Measurements from ENCODE around the gene SF3A1. TPM values are rescaled to one million over a fixed set of nuclear protein-coding genes. Genes with fewer than 3 reads are reported as not detected.

Gene SF3A1
- total and polyA plus RNA-seq, 2 experiments from 2014 or later: 45.8 to 84.6 TPM

DNA sequence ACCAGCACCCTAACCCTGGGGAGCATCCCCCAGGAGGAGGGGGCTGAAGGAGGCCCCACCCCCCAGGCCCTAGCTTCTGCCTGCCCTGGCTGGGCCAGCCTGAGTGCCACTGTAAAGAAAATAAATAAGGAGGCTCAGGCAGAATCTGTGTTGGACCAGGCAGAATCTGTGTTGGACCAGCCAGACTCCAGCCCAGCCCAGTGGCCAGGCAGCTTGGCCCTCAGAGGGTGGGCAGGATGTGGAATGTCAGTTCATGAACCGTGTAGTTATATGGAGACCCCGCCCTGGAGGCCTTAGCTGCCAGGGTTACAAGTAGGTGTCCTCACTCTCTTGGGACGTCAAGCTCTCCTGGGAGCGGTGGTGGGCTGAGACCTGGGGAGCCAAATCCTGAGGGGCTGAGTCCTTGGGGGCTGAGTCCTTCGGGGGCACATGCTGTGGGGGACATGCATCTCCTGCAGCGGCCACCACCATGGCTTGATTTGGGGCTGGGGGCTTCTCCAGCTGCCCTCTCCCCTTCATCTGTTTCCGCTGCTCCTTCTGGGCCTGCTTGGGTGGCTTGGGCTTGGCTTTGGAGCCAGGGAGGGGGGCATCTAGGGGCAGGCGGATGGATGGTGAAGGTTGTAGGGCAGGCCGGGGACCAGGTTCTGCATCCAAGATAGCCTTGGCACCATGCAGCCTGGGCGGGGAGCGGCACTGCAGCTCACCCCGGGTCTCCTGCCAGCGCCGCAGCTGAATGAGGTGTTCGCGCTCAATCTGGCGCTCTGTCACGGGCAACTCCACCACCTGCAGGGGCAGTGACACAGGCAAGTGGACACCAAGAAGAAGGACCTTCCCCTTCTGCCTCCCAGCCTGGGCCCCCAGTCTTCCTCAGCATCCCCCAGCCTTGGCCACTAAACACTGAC lies 64.4 kb downstream of the SF3A1 start:
- 94% methylated on average over 18 of the region's 18 CpGs for WGBS (ENCODE audit: low lambda C conversion rate, missing lambda C conversion rate)
- Histone ChIP-seq H3K9me2 (replicated peaks; ENCODE audit: insufficient read depth) (no peaks in the 10 kb centered on the region), H4K20me1 (ENCODE audit: insufficient read depth, poor library complexity, severe bottlenecking) (no peaks in the 10 kb centered on the region), H3K36me3 (replicated peaks; ENCODE audit: insufficient read depth, low read depth) (no peaks in the 10 kb centered on the region), H3K27me3 (no peaks in the 10 kb centered on the region), H3K4me2 (no peak overlapping the region), H3K4me3 (no peak overlapping the region), H3K4me1 (ENCODE audit: insufficient read depth) (peaks cover 10% of the 10 kb centered on the region), H2AFZ (no peak overlapping the region), H3K79me2 (no peaks in the 10 kb centered on the region), H3K9me3 (ENCODE audit: low read depth) (no peaks in the 10 kb centered on the region), H3K27ac (no peak overlapping the region)
- TF ChIP-seq CTCF (IDR thresholded peaks at IDR 0.05; ENCODE audit: poor library complexity): no peak
- no peak for TF ChIP-seq EZH2 (IDR thresholded peaks at IDR 0.05; ENCODE audit: borderline replicate concordance)
- no peak for TF ChIP-seq EZH2phosphoT487 (IDR thresholded peaks at IDR 0.05; ENCODE audit: low read depth, severe bottlenecking, unreplicated experiment)
- no peak for DNase-seq (ENCODE audit: low spot score)

GRCh38 chr22:30291058-30291892 lies 65.4 kb downstream of the SF3A1 start:
- Histone ChIP-seq H4K20me1 (ENCODE audit: insufficient read depth, poor library complexity, severe bottlenecking) (no peaks in the 10 kb centered on the region), H3K27me3 (no peaks in the 10 kb centered on the region), H3K4me1 (ENCODE audit: insufficient read depth) (peaks cover 10% of the 10 kb centered on the region), H3K9me3 (ENCODE audit: low read depth) (no peaks in the 10 kb centered on the region), H3K27ac (peak overlapping the region; percentile 79), H2AFZ (no peak overlapping the region), H3K36me3 (replicated peaks; ENCODE audit: insufficient read depth, low read depth) (no peaks in the 10 kb centered on the region), H3K4me2 (peak overlapping the region; percentile 97), H3K9me2 (replicated peaks; ENCODE audit: insufficient read depth) (no peaks in the 10 kb centered on the region), H3K79me2 (no peaks in the 10 kb centered on the region), H3K4me3 (no peak overlapping the region)
- WGBS (ENCODE audit: low lambda C conversion rate, missing lambda C conversion rate): 85% methylated on average over 13 of the region's 13 CpGs
- peak; percentile 79 for DNase-seq (ENCODE audit: low spot score)
- TF ChIP-seq EZH2phosphoT487 (IDR thresholded peaks at IDR 0.05; ENCODE audit: low read depth, severe bottlenecking, unreplicated experiment) (no peak), CTCF (IDR thresholded peaks at IDR 0.05; ENCODE audit: poor library complexity) (no peak), EZH2 (IDR thresholded peaks at IDR 0.05; ENCODE audit: borderline replicate concordance) (no peak)

DNA sequence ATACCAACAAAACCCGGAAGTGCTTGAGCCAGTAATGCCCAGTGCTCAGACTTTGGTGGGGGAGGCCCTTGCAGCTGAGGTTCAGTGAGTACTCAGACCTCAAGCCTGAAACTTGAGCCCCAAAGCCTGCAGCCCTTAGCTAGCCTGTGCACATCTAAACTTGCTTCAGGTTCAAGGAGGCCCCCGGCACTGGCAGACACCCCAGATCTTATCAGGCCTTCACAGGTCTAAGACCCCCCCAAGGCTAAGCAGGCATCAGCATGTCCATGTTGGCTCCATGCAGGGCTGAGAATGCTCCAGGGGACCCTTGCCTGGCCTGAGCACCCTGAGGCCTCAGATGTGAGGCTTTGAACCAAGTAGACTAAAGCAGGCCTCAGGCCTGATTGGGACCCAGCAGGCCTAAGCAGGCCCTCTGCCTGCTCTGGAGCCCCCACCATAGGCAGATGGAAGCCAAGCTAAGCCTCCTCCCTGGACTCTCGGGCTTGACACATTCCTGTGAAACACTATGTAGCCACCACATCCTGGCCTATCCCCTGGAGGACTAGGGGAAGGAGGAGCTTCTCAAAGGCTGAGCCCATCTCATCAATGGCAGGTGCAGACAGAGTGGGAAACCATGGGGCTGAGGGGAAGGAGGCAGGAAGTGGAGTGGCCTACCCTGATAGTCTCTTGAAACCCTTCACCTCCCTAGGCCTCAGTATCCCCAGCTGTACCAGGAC lies 66.2 kb downstream of the SF3A1 start:
- H3K79me2 ChIP-seq: no peaks in the 10 kb centered on the region
- no peaks in the 10 kb centered on the region for H3K9me3 ChIP-seq (ENCODE audit: low read depth)
- H3K4me1 ChIP-seq (ENCODE audit: insufficient read depth): peaks cover 10% of the 10 kb centered on the region
- no peaks in the 10 kb centered on the region for H3K9me2 ChIP-seq (replicated peaks; ENCODE audit: insufficient read depth)
- H3K4me2 ChIP-seq: peak overlapping the region; percentile 97
- no peak overlapping the region for H3K4me3 ChIP-seq
- H2AFZ ChIP-seq: no peak overlapping the region
- WGBS (ENCODE audit: low lambda C conversion rate, missing lambda C conversion rate): 65% methylated on average over 3 of the region's 3 CpGs
- no peak for DNase-seq (ENCODE audit: low spot score)
- TF ChIP-seq EZH2 (IDR thresholded peaks at IDR 0.05; ENCODE audit: borderline replicate concordance): no peak
- TF ChIP-seq CTCF (IDR thresholded peaks at IDR 0.05; ENCODE audit: poor library complexity): no peak
- no peak for TF ChIP-seq EZH2phosphoT487 (IDR thresholded peaks at IDR 0.05; ENCODE audit: low read depth, severe bottlenecking, unreplicated experiment)
- no peaks in the 10 kb centered on the region for H3K36me3 ChIP-seq (replicated peaks; ENCODE audit: insufficient read depth, low read depth)
- no peaks in the 10 kb centered on the region for H4K20me1 ChIP-seq (ENCODE audit: insufficient read depth, poor library complexity, severe bottlenecking)
- H3K27ac ChIP-seq: peak overlapping the region; percentile 79
- no peaks in the 10 kb centered on the region for H3K27me3 ChIP-seq

All from hepatocyte (in vitro differentiated cells).